ENCODE measurements around the gene HEATR5B.

DNA sequence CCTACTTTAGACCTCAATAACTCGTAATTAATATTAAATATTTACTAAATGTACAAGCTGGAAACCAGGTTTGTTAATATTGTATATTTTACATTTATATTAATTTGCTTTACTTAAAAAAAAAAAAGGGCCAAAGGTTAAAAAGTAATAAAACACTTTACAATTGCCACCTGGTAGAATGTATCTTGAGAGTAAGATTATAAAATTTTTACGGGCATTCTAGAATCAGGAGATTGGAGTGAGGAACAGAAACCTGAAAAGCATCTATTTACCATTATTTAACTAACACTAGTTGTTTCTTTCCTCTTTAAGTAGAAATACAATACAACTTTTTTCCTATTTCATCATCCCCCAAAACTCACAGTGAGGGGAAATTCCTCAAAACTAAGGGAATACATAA lies 102.3 kb downstream of the HEATR5B start:
- TF ChIP-seq CTCF (IDR thresholded peaks at IDR 0.05; ENCODE audit: low read depth, low read length) (no peak), MAX (IDR thresholded peaks at IDR 0.05; ENCODE audit: low read depth, low read length) (no peak), POLR2A (IDR thresholded peaks at IDR 0.05; ENCODE audit: extremely low read depth, insufficient read length) (no peak)
